GM20000 (cell line): ENCODE results near the gene PRKN.

Source experiments
- DNase-seq: peaks from one replicate; pipeline ENCODE4 v3.0.0; 2012; ENCODE audit warnings: low spot score
- CTCF ChIP-seq: IDR thresholded peaks from 2 replicates; pipeline ENCODE4 v1.5.1; 2012; ENCODE audit warnings: mild to moderate bottlenecking, control low read depth; ENCODE audit errors: extremely low read depth, missing control alignments

The PRKN gene

GRCh38 chr6:161711515-161711914, 1016.1 kb downstream of the PRKN start:
- DNase-seq, result no peak
- TF ChIP-seq CTCF, result no peak

- no peak for DNase-seq
- TF ChIP-seq CTCF, result no peak
Observed at GRCh38 chr6:161710698-161711097, 1016.9 kb downstream of the PRKN start.

DNA sequence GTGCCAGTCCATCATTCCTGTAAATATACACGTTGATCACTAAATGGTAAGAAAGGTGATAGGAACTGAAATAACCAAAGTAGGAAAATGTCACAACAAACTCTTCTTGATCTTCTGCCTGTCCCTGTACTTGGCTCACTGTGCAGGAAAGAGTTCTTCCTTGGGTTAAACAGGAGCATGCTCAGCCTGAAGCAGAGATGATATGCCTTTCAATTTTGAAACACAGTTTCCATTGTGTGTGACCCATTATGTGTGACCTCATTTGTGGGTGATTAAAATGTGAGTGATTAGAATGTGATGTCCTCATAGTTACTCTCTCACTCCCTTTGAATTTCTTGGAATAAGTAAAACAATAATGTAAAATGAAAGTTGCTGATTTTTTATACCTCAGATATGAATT, 1026.5 kb downstream of the PRKN start:
- no peak for TF ChIP-seq CTCF
- no peak for DNase-seq

GRCh38 chr6:161696801-161697200, 1030.8 kb downstream of the PRKN start:
- no peak for TF ChIP-seq CTCF
- DNase-seq, result no peak

- peak; percentile 43 for TF ChIP-seq CTCF
- DNase-seq, result peak; percentile 17
Observed at GRCh38 chr6:161694995-161695394, 1032.6 kb downstream of the PRKN start.

GRCh38 chr6:161686655-161687054, 1040.9 kb downstream of the PRKN start:
- no peak for DNase-seq

GRCh38 chr6:161684731-161685475, 1042.7 kb downstream of the PRKN start:
- TF ChIP-seq CTCF, result no peak
- no peak for DNase-seq

More at GRCh38 chr6:161686655-161687054, 1040.9 kb downstream of the PRKN start:
- no peak for TF ChIP-seq CTCF
